Heart left ventricle (tissue), 16 donors: Measurements from ENCODE around the gene ARIH2. TPM values are rescaled to one million over a fixed set of nuclear protein-coding genes. Genes with fewer than 3 reads are reported as not detected.

Source experiments
- ATAC-seq, 4 donors: fragments of 200-7000 bp; cut with Tn5 transposase; one replicate each; pipeline ENCODE4 v1.9.1; 2020 to 2022; ENCODE audit warnings: moderate library complexity in 4 of 4, mild to moderate bottlenecking in 3 of 4, moderate number of reproducible peaks in 1 of 4
- DNase-seq, 5 donors: peaks; one replicate each; pipeline ENCODE4 v3.0.0-alpha.2; 2020
- H3K27ac ChIP-seq, 12 donors: fragments of 200-600 bp; sonication (generic) in 4 of 12; one replicate each; pipeline versions ENCODE4 v1.5.0 to v1.8.0; 2016 to 2022; ENCODE audit warnings: mild to moderate bottlenecking in 2 of 12
- H3K27me3 ChIP-seq, 9 donors: fragments of 200-600 bp; sonication (generic) in 2 of 9; one replicate each; pipeline versions ENCODE4 v1.5.1 to v1.8.0; 2016 to 2022; ENCODE audit warnings: mild to moderate bottlenecking in 3 of 9
- H3K36me3 ChIP-seq, 9 donors: fragments of 200-600 bp; sonication (generic) in 2 of 9; one replicate each; pipeline versions ENCODE4 v1.5.0 to v1.8.0; 2018 to 2022; ENCODE audit warnings: mild to moderate bottlenecking in 2 of 9
- H3K4me1 ChIP-seq, 12 donors: fragments of 200-600 bp; sonication (generic) in 4 of 12; one replicate each; pipeline versions ENCODE4 v1.5.0 to v1.8.0; 2016 to 2022; ENCODE audit warnings: mild to moderate bottlenecking in 3 of 12
- H3K4me3 ChIP-seq, 12 donors: fragments of 200-600 bp; sonication (generic) in 4 of 12; one replicate each; pipeline versions ENCODE4 v1.5.0 to v1.8.0; 2017 to 2022; ENCODE audit warnings: mild to moderate bottlenecking in 9 of 12, moderate library complexity in 4 of 12
- H3K9me3 ChIP-seq, 12 donors: fragments of 200-600 bp; sonication (generic) in 4 of 12; one replicate each; pipeline versions ENCODE4 v1.5.0 to v1.8.0; 2016 to 2022; ENCODE audit warnings: mild to moderate bottlenecking in 1 of 12
- CTCF ChIP-seq, 12 donors: fragments of 200-600 bp; sonication (generic) in 4 of 12; IDR thresholded peaks; one replicate each; pipeline versions ENCODE4 v1.5.0 to v1.8.0; 2018 to 2022; ENCODE audit warnings: antibody characterized with exemption in 12 of 12, mild to moderate bottlenecking in 5 of 12
- POLR2A ChIP-seq, 2 donors: fragments of 450-650 bp; IDR thresholded peaks; one replicate each; pipeline ENCODE4 v1.6.1; 2017; ENCODE audit warnings: antibody characterized with exemption in 2 of 2, mild to moderate bottlenecking in 2 of 2, moderate library complexity in 2 of 2
- WGBS, 4 donors: extraction: QIAGEN DNeasy Blood & Tissue Kit in 2 of 4; methylation state at CpG; one replicate each; pipeline versions ENCODE4 v1.1.5 to v1.1.7; 2013 to 2018; 5-methylcytosine and 5-hydroxymethylcytosine counted together
- intact Hi-C, 10 donors: fragments of 100-400 bp; cut with DNase I; formaldehyde crosslinking; loops; one replicate each; pipeline versions ENCODE4 v1.11.1 to v1.14.2; 2022
- polyA plus RNA-seq, 2 donors: library from polyadenylated mRNA; stranded (reverse); fragments of 200-250 nt; gene quantifications; one replicate each; pipeline ENCODE4 v1.2.3, GENCODE V29; 2013
- total RNA-seq, 9 donors: library from RNA; depleted of rRNA in 2 of 9; stranded (reverse); fragments of >200 nt in 2 of 9; fragmentation: NEBNext Ultra II Directional in 3 of 9; extraction: Animal tissue kit (Norgen Biotek cat#: 25700) in 3 of 9; gene quantifications; one replicate each; pipeline versions ENCODE4 v1.1.0 to v1.2.4, GENCODE V29; 2016 to 2023
- donor health status: ischemic (EF 13 %, LVEDD 7.1; RV severe dilation, severe dysfunction).
- donor health status: healthy with polysubstance abuse.
- donor health status: DM: no; HTN: yes; CAD: no.
- donor health status: DM: no; HTN: no; CAD: no.
- donor health status: ischemic (EF 25% LVEDD 6.9; RV normal size, moderate dysfunction).
- donor health status: ischemic (EF 25% LVEDD 5.7; RV mildly dilated, moderate dysfunction).
- donor health status: healthy.
- donor health status: DM: yes; HTN: yes; CAD: no.
- donor health status: ischemic (EF 35%, LVEDD 5.7; RV mildly dilated, moderate dysfunction).
- donor health status: nonischemic (EF 11% LVEDD 7.7; RV severe dilation, severe dysfunction).
- donor health status: DM: yes; HTN: yes; CAD: no.
- donor health status: PGD.
- donor health status: ischemic (EF 29% LVEDD 5.4; RV normal size, mild dysfunction).
- donor health status: nonischemic (EF 23%, LVEDD 6.1; RV moderate dilation, normal function).

Gene ARIH2
- total and polyA plus RNA-seq, 11 donors: 77.6 to 223 (median 126) TPM

GRCh38 chr3:49017971-49018706, 99.5 kb downstream of the ARIH2 start, which contains the start of gene DALRD3:
TSS of gene DALRD3 (minus strand) at chr3:49018580. CDS start at chr3:49018564, 16 bp downstream.
- intact Hi-C loops: loop anchor here in 1 of 10 donors (1.0 kb wide), 1 partner anchor 23 kb away; no protein-coding TSS in a partner anchor
- Histone ChIP-seq H3K36me3 (peaks cover 0 to 41% (median 36%) of the 10 kb centered on the region in 9 donors), H3K4me3 (peak within 1 kb of the TSS; percentile 63 to 100 (median 88)), H3K27ac (peak within 1 kb of the TSS in 11 of 12 donors; percentile 10 to 100 (median 78)), H3K9me3 (no peaks in the 10 kb centered on the region), H3K27me3 (no peaks in the 10 kb centered on the region), H3K4me1 (peaks cover 0 to 50% (median 36%) of the 10 kb centered on the region in 12 donors)
- DNase-seq (peak; percentile 72 to 79 (median 74)), ATAC-seq (peak in 2 of 4 donors; percentile 6 to 10)
- TF ChIP-seq CTCF (IDR thresholded peaks at IDR 0.05) (no peak), POLR2A (IDR thresholded peaks at IDR 0.05) (peak in 1 of 2 donors; percentile 67)
- 0% methylated on average over 40 to 85 of the region's 85 CpGs for WGBS, 4 donors

GRCh38 chr3:49018707-49019006, 100.0 kb downstream of the ARIH2 start:
- Histone ChIP-seq H3K27ac (peak overlapping the region in 11 of 12 donors; percentile 10 to 87 (median 78)), H3K4me3 (peak overlapping the region; percentile 63 to 98 (median 88)), H3K4me1 (peaks cover 0 to 49% (median 37%) of the 10 kb centered on the region in 12 donors), H3K27me3 (no peaks in the 10 kb centered on the region), H3K9me3 (no peaks in the 10 kb centered on the region), H3K36me3 (peaks cover 0 to 41% (median 40%) of the 10 kb centered on the region in 9 donors)
- DNase-seq: no peak
- ATAC-seq: no peak
- intact Hi-C loops: no loop called here
- WGBS, 4 donors: 3 to 5% (median 4%) methylated on average over 13 to 18 of the region's 18 CpGs
- TF ChIP-seq CTCF (IDR thresholded peaks at IDR 0.05): no peak
- TF ChIP-seq POLR2A (IDR thresholded peaks at IDR 0.05): no peak

- Histone ChIP-seq H3K27ac (peak overlapping the region in 9 of 12 donors; percentile 99 to 100 (median 100)), H3K4me3 (peak overlapping the region in 11 of 12 donors; percentile 76 to 100 (median 95)), H3K9me3 (no peaks in the 10 kb centered on the region), H3K36me3 (peaks cover 0 to 42% (median 40%) of the 10 kb centered on the region in 9 donors), H3K27me3 (no peaks in the 10 kb centered on the region), H3K4me1 (peaks cover 0 to 60% (median 37%) of the 10 kb centered on the region in 12 donors)
- 42 to 57% (median 53%) methylated on average over 12 of the region's 12 CpGs for WGBS, 4 donors
- ATAC-seq (no peak), DNase-seq (peak in 1 of 5 donors; percentile 18)
- intact Hi-C loops: loop anchor here in 2 of 10 donors (2.0 to 10.0 kb wide), 2 partner anchors 31 to 75 kb away; partner anchors contain the start of gene QRICH1 (in 1 of the 2)
- TF ChIP-seq CTCF (IDR thresholded peaks at IDR 0.05): no peak
- no peak for TF ChIP-seq POLR2A (IDR thresholded peaks at IDR 0.05)
These were observed 101.3 kb downstream of the ARIH2 start for GRCh38 chr3:49019941-49020329.
